HAP-1 (cell line): Measurements from ENCODE around the gene RBM8A.

Source experiments
- DNase-seq, 2 experiments: peaks; one replicate each; pipeline ENCODE4 v3.0.0-alpha.2; 2016 to 2020; ENCODE audit warnings: low spot score in 2 of 2
- H3K27me3 ChIP-seq: fragments of 250-450 bp; sonication (Bioruptor Pico); 2 replicates; pipeline ENCODE4 v1.5.1; 2020; ENCODE audit warnings: low read depth, mild to moderate bottlenecking, moderate library complexity
- H3K36me3 ChIP-seq: fragments of 250-450 bp; sonication (Bioruptor Pico); replicated peaks from 2 replicates; pipeline ENCODE4 v1.5.1; 2020; ENCODE audit warnings: mild to moderate bottlenecking
- H3K4me1 ChIP-seq: fragments of 250-450 bp; sonication (Bioruptor Pico); 2 replicates; pipeline ENCODE4 v1.5.1; 2020; ENCODE audit warnings: mild to moderate bottlenecking
- H3K4me3 ChIP-seq: fragments of 250-450 bp; sonication (Bioruptor Pico); 2 replicates; pipeline ENCODE4 v1.5.1; 2020; ENCODE audit warnings: mild to moderate bottlenecking, moderate library complexity
- H3K9me3 ChIP-seq: fragments of 250-450 bp; sonication (Bioruptor Pico); 2 replicates; pipeline ENCODE4 v1.5.1; 2020; ENCODE audit warnings: mild to moderate bottlenecking, moderate library complexity
- in situ Hi-C: fragments of 300-500 bp; cut with MboI; formaldehyde crosslinking; loops from 3 replicates; pipeline ENCODE4 v1.14.3; 2020; ENCODE audit warnings: low sequenced_read_pairs, inconsistent platforms, mixed read lengths

RBM8A gene

DNA sequence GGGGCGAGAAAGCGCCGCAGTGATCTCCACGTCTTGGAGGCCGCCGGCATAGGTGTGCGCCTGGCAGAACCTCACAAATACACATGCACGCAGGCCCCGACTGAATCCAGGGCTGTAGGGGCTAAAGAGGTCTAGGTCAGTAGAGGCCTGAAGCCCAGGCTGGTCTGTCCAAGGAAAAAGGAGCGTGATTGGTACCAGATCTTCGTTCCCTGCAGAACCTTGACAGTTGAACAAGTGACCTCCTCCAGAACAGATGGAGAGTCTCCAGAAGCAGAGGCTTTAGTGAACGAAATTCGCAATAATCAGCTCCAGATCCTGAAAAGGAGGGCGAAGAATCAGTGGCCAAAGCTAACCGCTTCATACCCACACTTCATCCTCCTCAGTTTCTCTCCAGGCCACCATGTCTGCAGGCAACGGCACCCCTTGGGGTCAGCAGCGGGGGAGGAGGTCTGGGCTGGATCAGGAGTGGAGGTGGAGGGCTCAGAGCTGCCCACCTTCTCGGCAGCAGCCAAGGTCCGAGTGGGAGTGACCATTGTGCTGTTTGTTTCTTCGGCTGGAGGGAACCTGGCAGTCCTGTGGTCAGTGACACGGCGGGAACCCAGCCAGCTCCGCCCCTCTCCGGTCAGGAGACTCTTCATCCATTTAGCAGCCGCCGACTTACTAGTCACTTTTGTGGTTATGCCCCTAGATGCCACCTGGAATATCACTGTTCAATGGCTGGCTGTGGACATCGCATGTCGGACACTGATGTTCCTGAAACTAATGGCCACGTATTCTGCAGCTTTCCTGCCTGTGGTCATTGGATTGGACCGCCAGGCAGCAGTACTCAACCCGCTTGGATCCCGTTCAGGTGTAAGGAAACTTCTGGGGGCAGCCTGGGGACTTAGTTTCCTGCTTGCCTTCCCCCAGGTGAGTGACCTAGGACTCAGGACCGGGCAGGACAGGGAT, 8.0 kb downstream of the RBM8A start:
- in situ Hi-C loops, result no loop called here
- Histone ChIP-seq H3K36me3 (peaks cover 15% of the 10 kb centered on the region), H3K4me3 (peak overlapping the region; percentile 73), H3K27me3 (no peaks in the 10 kb centered on the region), H3K9me3 (no peaks in the 10 kb centered on the region), H3K4me1 (peaks cover 8% of the 10 kb centered on the region)
- DNase-seq, result peak in 1 of 2 experiments; percentile 55

DNA sequence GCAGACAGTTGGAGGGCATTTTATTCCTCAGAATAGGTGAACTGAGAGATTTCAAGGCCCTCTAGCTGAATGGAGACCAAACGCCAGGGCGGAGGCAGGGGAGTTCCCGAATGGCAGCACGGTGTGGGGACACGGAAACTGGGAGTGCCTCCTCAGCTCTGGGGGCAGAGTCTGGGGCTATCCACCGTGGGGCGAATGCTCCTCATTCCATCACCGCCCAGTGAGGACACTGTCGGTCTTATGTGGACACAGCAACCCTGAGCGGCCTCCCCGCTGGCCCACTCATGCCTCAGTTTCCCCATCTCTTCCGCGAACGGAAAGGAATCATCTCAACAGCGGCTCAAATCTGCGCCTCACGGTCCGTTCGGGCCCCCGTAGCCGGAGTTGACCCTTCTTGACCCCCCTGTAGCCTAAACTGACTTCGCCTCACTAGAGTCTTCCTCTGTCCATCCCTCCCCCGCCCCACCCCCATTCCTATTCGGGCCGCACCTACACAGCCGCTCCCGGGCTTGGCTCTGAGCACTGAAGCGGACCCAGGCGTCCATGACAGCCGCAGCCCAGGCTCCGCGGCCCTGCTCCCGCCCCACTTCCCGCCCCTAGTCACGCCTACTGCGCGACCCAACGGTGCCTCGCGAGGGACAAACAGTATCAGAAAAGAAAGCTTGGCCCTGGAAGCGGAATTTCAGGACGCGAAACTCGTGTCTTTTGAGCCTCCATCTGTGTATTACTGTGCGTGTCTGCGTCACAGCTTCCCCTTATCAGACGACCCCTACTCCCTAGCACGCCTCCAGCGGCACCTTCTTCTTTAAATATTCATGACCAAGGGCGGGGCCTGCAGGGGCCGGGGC, 8.9 kb downstream of the RBM8A start, which contains the start of gene PEX11B:
Gene PEX11B (minus strand): TSS at position 574 of the 848 bp plus-strand sequence. CDS start 29 bp downstream, at position 545.
- H3K4me3 ChIP-seq, result peak within 1 kb of the TSS; percentile 73
- H3K4me1 ChIP-seq, result peaks cover 8% of the 10 kb centered on the region
- in situ Hi-C loops, result no loop called here
- H3K36me3 ChIP-seq, result peaks cover 15% of the 10 kb centered on the region
- no peaks in the 10 kb centered on the region for H3K9me3 ChIP-seq
- peak; percentile 87 to 90 for DNase-seq
- no peaks in the 10 kb centered on the region for H3K27me3 ChIP-seq

DNA sequence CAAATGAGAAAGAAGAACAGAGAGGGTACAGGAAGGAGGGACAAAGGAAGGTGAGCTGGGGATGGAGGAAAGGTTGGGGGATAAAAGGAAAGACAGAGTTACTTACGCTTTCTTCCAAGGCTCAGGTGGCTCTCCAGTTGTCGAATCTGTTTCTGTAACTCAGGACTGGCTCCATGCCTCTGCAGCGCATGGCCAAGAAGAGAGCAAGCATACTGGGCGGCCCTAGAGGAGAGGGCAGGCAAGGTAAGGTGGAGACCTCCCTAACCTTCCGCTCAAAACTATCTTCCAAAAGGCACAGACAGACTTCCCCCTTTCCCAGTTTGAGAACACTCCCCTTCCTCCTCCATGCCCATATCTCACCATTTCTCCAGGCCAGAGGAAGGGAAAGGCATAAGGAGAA, 9.7 kb downstream of the RBM8A start:
- Histone ChIP-seq H3K4me1 (peaks cover 8% of the 10 kb centered on the region), H3K9me3 (no peaks in the 10 kb centered on the region), H3K36me3 (peaks cover 14% of the 10 kb centered on the region), H3K4me3 (peak overlapping the region; percentile 73), H3K27me3 (no peaks in the 10 kb centered on the region)
- no peak for DNase-seq
- in situ Hi-C loops, result no loop called here

DNA sequence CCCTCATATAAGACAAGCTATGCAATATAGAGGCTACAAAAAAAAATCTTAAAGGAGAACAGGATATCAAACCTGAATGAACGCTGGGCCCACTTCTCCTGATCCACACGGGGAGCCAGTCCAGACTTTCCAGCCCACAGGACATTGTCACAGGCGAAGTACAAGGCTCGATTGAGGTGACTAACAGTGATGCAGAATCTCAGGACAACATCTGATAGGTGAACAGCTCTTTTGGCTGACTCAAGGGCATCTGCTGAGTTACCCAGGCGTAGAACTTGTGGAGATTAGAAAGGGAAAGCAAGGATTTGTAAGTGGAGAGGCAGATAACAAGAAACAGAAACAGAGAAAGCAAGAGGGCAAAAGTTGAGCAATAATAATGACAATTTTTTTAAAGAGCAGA, 10.5 kb downstream of the RBM8A start:
- Histone ChIP-seq H3K4me3 (no peak overlapping the region), H3K4me1 (peaks cover 8% of the 10 kb centered on the region), H3K36me3 (peaks cover 9% of the 10 kb centered on the region), H3K9me3 (no peaks in the 10 kb centered on the region), H3K27me3 (no peaks in the 10 kb centered on the region)
- in situ Hi-C loops, result no loop called here
- DNase-seq, result no peak

DNA sequence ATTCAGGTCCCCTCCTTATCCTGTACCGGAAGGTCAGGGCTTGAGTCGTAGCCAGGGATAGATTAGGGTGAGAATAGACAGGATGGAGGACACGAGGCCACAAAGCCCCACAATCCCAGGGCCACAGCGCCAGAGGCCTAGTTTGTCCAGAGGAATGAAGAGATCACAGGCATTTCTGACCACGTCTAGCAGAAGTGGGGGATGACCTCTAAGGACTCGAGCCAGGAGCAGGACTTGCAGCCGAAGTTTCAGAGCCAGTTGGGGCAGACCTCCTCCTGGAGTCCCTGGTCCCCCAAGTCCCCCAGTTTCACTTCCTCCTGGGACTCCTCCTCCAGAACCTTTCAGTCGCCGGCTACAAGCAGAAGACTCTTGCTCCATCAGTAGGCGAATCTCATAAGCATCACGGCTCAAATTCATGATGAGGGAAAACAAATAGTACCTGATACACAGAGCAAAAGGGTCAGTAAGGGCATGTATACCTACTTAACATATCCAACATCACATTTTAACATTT, 15.1 kb downstream of the RBM8A start:
- H3K9me3 ChIP-seq, result no peaks in the 10 kb centered on the region
- no peaks in the 10 kb centered on the region for H3K27me3 ChIP-seq
- H3K4me1 ChIP-seq, result no peaks in the 10 kb centered on the region
- peaks cover 9% of the 10 kb centered on the region for H3K36me3 ChIP-seq
- in situ Hi-C loops, result no loop called here
- no peak overlapping the region for H3K4me3 ChIP-seq
- no peak for DNase-seq

DNA sequence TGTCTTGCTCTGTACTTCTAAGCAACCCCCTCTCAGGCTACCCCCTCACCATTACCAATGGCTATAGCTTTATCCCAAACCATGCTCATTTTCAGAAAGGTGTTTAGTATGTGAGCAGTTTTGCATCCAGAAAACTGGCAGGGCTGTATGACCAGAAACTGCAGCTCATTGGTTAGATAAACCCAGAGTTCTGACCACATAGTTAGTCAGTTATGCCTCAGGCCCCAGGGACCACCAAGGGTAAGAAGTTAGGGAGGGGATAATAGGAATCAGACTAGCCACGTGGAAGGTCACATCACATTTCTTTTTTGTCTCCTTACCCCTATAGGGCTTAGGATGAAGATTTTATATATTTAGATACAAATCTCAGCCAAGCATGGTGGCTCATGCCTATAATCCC, 18.6 kb downstream of the RBM8A start:
- H3K4me3 ChIP-seq, result no peak overlapping the region
- peaks cover 6% of the 10 kb centered on the region for H3K36me3 ChIP-seq
- H3K4me1 ChIP-seq, result no peaks in the 10 kb centered on the region
- in situ Hi-C loops, result no loop called here
- no peaks in the 10 kb centered on the region for H3K9me3 ChIP-seq
- no peaks in the 10 kb centered on the region for H3K27me3 ChIP-seq
- DNase-seq, result no peak

DNA sequence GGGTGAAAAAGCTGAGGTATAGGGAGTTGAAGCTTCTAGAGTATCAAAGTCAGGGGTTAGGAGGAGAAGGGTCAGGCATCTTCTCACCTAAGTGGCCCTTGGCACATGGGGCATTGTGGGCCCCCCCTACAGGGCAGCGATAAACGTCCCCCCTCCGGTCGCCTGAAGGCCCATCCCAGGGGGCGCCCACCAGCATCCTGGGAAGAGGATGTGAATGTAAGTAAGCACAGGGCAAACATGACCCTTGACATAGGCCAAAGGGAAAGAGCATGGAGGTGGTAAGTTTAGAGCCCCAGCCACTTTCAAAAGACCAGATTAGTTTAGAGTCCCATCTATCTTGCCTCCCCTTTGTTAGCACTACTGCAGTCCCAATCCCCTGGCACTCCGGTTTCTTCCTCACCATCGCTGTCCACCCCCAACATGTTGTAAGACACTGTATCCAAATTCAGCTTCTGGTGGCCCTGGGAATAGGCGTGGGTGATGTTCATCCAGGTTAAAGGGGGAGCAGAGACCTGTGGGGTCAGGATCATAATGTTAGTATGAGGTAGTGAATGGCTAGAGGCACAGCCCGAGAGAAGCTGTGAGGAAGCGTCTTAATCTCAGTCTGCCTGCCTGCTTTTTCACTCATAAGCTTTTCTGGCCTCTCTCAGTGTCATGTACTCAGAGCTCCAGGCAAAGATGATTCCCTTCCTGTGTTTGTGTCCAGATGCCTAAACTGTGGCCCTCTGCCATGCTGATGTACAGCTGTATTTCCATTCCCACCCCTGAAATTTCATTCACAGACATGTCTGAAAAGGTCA, 20.1 kb downstream of the RBM8A start:
- DNase-seq, result no peak
- H3K4me3 ChIP-seq, result no peak overlapping the region
- peaks cover 6% of the 10 kb centered on the region; the same call in 1 of the 2 replicates for H3K36me3 ChIP-seq
- in situ Hi-C loops, result no loop called here
- no peaks in the 10 kb centered on the region for H3K9me3 ChIP-seq
- no peaks in the 10 kb centered on the region for H3K27me3 ChIP-seq
- no peaks in the 10 kb centered on the region for H3K4me1 ChIP-seq

DNA sequence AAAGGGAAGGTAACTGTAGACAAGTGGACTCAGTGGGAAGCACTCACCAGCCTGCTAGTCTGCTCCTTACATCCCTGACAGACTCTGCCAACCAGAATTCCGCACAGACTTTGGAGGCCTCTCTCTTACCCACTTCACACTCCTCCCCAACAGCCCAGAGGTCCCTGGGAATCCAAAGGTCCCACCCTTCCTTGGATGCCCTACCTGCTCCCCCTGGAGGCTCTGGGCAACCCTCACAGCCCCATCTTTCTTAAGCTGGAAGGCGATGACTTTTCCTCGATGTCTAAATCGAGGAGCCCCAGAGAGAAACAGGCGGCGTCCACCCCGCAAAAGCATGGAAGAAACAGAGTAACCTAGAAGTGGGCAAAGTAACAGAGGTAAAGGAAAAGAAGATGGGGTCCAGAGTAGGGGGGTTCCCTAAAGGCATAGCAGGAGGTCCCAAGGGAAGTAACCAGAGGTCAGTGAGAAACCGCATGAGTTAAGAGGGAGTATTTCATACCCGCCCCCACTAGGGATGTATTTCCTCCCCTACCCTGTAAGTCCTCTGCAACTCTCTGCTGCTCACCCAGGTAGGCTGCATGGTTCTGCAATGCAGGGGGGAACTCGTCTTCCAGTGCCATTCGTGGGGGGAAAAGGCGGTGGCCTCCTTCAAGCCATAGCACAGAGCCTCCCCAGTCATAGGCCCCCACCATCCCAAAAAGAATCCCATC, 25.8 kb downstream of the RBM8A start:
- no peaks in the 10 kb centered on the region for H3K36me3 ChIP-seq
- DNase-seq, result no peak
- in situ Hi-C loops, result loop anchor here (5.0 kb wide), 1 partner anchor 106 kb away; no protein-coding TSS in a partner anchor
- H3K9me3 ChIP-seq, result no peaks in the 10 kb centered on the region
- no peaks in the 10 kb centered on the region for H3K27me3 ChIP-seq
- no peak overlapping the region for H3K4me3 ChIP-seq
- H3K4me1 ChIP-seq, result no peaks in the 10 kb centered on the region

DNA sequence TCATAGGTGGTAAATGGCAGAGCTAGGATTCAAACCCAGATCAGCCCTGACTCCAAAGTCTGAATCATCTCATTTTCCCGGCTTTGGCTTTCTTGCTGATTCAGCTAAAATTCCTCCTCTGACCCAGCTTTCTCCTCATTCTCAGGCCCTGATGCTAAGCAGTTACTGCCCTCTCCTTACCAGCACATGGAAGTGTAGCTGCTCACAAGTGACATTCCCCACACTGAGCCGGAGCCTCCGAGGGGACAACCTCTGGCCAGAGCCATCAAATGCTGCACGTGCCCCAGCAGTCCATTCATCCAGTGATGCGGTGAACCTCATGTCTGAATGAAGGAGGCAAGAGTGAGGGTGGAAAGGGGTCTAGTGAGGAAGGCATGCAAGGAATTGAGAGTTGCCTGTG, 28.5 kb downstream of the RBM8A start:
- in situ Hi-C loops, result loop anchor here (5.0 kb wide), 1 partner anchor 74 kb away; no protein-coding TSS in a partner anchor
- H3K27me3 ChIP-seq, result no peaks in the 10 kb centered on the region

DNA sequence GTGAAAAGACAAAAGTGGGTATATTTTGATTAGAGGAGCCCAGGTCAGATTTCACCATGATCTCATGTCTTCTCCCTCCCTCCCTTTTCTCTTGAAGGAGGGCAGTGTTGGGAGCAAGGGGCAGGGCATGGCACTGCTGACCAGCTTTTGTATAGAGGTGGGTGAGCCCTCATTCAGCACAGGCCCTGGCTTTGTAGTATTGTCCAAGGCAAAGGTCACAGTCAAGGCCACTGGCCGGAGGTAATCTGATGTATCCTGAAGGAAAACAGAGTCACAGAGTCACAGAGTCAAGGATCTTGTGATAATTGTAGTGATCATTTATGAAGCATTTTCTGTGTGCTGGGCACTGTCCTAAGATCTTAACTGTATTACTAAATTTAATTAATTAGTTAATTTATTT, 29.3 kb downstream of the RBM8A start:
- in situ Hi-C loops, result loop anchor here (5.0 kb wide), 1 partner anchor 74 kb away; no protein-coding TSS in a partner anchor

More for the DNA sequence above, 28.5 kb downstream of the RBM8A start:
- H3K4me3 ChIP-seq, result no peak overlapping the region
- no peaks in the 10 kb centered on the region for H3K9me3 ChIP-seq
- DNase-seq, result no peak
- no peaks in the 10 kb centered on the region for H3K36me3 ChIP-seq
- no peaks in the 10 kb centered on the region for H3K4me1 ChIP-seq

DNA sequence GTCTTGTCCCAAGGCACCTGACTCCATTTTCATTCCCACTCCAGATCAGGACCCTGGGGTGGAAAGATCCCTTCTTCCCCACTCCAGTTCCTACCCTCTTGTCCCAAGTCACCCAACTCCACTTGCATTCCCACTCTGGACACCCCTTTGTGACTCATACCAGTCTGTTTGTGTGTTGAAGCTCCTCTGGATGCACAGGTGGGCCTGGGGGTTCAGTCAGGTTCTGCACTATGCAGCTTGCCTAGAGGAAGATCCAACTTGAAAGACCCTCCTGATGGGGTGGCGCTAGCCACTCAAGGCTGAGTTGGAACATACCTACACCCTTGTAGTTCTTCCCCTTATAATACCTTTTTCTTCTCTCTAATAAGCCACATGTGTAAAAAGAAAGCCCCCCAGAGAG, 31.8 kb downstream of the RBM8A start:
- Histone ChIP-seq H3K4me1 (peaks cover 5% of the 10 kb centered on the region), H3K27me3 (no peaks in the 10 kb centered on the region), H3K9me3 (no peaks in the 10 kb centered on the region), H3K4me3 (no peak overlapping the region), H3K36me3 (no peaks in the 10 kb centered on the region)
- in situ Hi-C loops, result loop anchor here (5.0 kb wide), 1 partner anchor 77 kb away; no protein-coding TSS in a partner anchor
- DNase-seq, result no peak

More for the DNA sequence above, 29.3 kb downstream of the RBM8A start:
- no peaks in the 10 kb centered on the region for H3K36me3 ChIP-seq
- no peak for DNase-seq
- no peaks in the 10 kb centered on the region for H3K27me3 ChIP-seq
- no peaks in the 10 kb centered on the region for H3K4me1 ChIP-seq
- H3K9me3 ChIP-seq, result no peaks in the 10 kb centered on the region
- H3K4me3 ChIP-seq, result no peak overlapping the region

DNA sequence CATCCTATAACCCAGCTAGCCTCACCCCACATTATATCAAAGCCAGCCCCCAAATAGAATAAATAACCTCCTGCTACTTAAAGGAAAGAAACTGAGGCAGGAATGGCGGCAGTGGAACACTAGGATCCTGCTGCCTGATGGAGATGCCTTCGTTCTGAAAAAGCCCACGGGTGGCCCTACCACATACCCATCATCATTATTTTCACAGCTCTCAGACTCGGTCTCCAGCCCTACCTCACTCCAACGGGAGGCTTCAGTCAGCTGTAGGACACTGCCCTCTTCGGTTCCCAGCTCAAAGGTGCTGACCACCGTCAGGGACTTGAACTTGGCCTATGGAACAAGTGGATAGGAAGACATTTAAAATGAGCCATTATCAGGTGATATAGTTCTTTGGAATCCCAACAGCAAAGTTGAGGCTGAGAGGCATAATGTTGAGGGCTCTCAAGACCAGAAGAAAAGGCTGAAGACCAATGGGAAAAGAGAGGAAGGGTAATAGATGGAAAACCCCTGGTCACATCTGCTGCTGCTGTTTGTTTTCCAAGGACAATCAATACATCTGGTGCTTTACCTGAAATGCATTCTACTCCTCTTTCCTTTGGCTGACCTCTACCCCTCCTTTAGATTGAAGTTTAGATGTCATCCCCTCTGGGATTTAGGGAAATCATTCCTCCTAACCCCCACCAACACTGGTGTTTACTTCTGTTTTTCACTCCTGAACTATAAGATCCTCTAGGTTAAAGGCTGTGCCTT, 33.8 kb downstream of the RBM8A start:
- Histone ChIP-seq H3K27me3 (no peaks in the 10 kb centered on the region), H3K4me1 (peaks cover 5% of the 10 kb centered on the region), H3K9me3 (no peaks in the 10 kb centered on the region), H3K36me3 (no peaks in the 10 kb centered on the region), H3K4me3 (no peak overlapping the region)
- in situ Hi-C loops, result no loop called here
- no peak for DNase-seq
